ENCODE data around the gene FER1L5.

DNA sequence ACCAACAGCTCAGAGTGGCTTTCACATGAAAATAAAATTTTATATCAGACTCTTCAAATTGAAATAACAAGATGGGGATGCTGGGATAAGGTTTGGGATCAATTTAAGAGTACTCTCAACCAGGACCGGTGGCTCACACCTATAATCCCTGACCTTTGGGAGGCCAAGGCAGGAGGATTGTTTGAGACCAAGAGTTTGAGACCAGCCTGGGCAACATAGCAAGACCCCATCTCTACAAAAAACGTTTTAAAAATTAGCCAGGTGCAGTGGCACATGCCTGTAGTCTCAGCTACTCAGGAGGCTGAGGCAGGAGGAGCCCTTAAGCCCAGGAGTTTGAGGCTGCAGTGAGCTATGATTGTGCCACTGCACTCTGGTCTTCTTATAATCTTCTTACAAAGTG is 94.7 kb downstream of the FER1L5 start:
- TF ChIP-seq, protein P1, sequence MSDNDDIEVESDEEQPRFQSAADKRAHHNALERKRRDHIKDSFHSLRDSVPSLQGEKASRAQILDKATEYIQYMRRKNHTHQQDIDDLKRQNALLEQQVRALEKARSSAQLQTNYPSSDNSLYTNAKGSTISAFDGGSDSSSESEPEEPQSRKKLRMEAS (IDR thresholded peaks at IDR 0.05): no peak
- no peak for TF ChIP-seq SRF (IDR thresholded peaks at IDR 0.05; ENCODE audit: low read depth, low read length)
- TF ChIP-seq ASH2L (IDR thresholded peaks at IDR 0.05; ENCODE audit: low read length): no peak
- TF ChIP-seq POLR2AphosphoS5 (IDR thresholded peaks at IDR 0.05; ENCODE audit: low read depth, low read length): no peak
- TF ChIP-seq, protein P2, sequence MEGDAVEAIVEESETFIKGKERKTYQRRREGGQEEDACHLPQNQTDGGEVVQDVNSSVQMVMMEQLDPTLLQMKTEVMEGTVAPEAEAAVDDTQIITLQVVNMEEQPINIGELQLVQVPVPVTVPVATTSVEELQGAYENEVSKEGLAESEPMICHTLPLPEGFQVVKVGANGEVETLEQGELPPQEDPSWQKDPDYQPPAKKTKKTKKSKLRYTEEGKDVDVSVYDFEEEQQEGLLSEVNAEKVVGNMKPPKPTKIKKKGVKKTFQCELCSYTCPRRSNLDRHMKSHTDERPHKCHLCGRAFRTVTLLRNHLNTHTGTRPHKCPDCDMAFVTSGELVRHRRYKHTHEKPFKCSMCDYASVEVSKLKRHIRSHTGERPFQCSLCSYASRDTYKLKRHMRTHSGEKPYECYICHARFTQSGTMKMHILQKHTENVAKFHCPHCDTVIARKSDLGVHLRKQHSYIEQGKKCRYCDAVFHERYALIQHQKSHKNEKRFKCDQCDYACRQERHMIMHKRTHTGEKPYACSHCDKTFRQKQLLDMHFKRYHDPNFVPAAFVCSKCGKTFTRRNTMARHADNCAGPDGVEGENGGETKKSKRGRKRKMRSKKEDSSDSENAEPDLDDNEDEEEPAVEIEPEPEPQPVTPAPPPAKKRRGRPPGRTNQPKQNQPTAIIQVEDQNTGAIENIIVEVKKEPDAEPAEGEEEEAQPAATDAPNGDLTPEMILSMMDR (IDR thresholded peaks at IDR 0.05; ENCODE audit: control extremely low read depth in 1 of 3, insufficient read depth in 1 of 3, low read depth in 1 of 3, low read length in 3 of 3): no peak
- no peak for TF ChIP-seq GABPA (IDR thresholded peaks at IDR 0.05; ENCODE audit: borderline replicate concordance, insufficient read depth, low read length)
- no peak for TF ChIP-seq SUZ12 (IDR thresholded peaks at IDR 0.05; ENCODE audit: low read length)
- no peak for TF ChIP-seq CHD2 (IDR thresholded peaks at IDR 0.05; ENCODE audit: low read length)
- TF ChIP-seq CEBPB (IDR thresholded peaks at IDR 0.05; ENCODE audit: low read depth, low read length): no peak
